Left ventricle myocardium superior (tissue), 1 donor: ENCODE results near the gene SOBP. TPM values are rescaled to one million over a fixed set of nuclear protein-coding genes. Genes with fewer than 3 reads are reported as not detected.

Experiments used
- ATAC-seq: fragments of 200-7000 bp; cut with Tn5 transposase; one replicate; pipeline ENCODE4 v1.9.1; 2020; ENCODE audit warnings: mild to moderate bottlenecking, moderate library complexity
- DNase-seq: peaks from one replicate; pipeline ENCODE4 v3.0.0-alpha.2; 2020
- intact Hi-C: fragments of 100-400 bp; cut with micrococcal nuclease; formaldehyde crosslinking; loops from one replicate; pipeline ENCODE4 v1.11.0; 2022
- total RNA-seq: library from RNA; stranded (reverse); fragmentation: NEBNext Ultra II Directional; extraction: Animal tissue kit (Norgen Biotek cat#: 25700); gene quantifications from one replicate; pipeline ENCODE4 v1.2.1, GENCODE V29; 2021
- donor health status: DM: no; HTN: yes; CAD: no; lungs with severe emphysema.

SOBP gene
- total RNA-seq, 1 donor from 2014 or later, result 15.3 TPM

- intact Hi-C loops, result no loop called here
- no peak for DNase-seq
- ATAC-seq, result no peak
These were observed 10.7 kb upstream of the SOBP start for GRCh38 chr6:107479089-107479690.

GRCh38 chr6:107485157-107485556 is 4.8 kb upstream of the SOBP start:
- ATAC-seq (no peak), DNase-seq (no peak)
- intact Hi-C loops, result no loop called here

- ATAC-seq, result no peak
- intact Hi-C loops, result no loop called here
- DNase-seq, result peak; percentile 33
These were observed 1.6 kb upstream of the SOBP start for GRCh38 chr6:107488174-107488874.

GRCh38 chr6:107488875-107489635 is 862 bp upstream of the SOBP start:
- intact Hi-C loops, result no loop called here
- peak; percentile 66 for DNase-seq
- ATAC-seq, result peak; percentile 42

- intact Hi-C loops, result loop anchor here (5.0 kb wide), 1 partner anchor 167 kb away; no protein-coding TSS in a partner anchor
- peak; percentile 41 for DNase-seq
- ATAC-seq, result no peak
These were observed 735 bp downstream of the SOBP start for GRCh38 chr6:107490566-107491137.

GRCh38 chr6:107491138-107491609 is 1.3 kb downstream of the SOBP start:
- peak; percentile 91 for DNase-seq
- ATAC-seq, result peak; percentile 62
- intact Hi-C loops, result loop anchor here (5.0 kb wide), 1 partner anchor 166 kb away; no protein-coding TSS in a partner anchor

GRCh38 chr6:107491760-107492660 is 2.1 kb downstream of the SOBP start:
- DNase-seq (peak; percentile 74), ATAC-seq (peak; percentile 51)
- intact Hi-C loops, result loop anchor here (5.0 kb wide), 1 partner anchor 165 kb away; no protein-coding TSS in a partner anchor

GRCh38 chr6:107493158-107494057 is 3.5 kb downstream of the SOBP start:
- ATAC-seq, result peak; percentile 29
- no peak for DNase-seq

GRCh38 chr6:107495196-107495643 is 5.3 kb downstream of the SOBP start:
- DNase-seq, result peak; percentile 44
- intact Hi-C loops, result no loop called here
- peak; percentile 12 for ATAC-seq

More at GRCh38 chr6:107493158-107494057, 3.5 kb downstream of the SOBP start:
- intact Hi-C loops, result loop anchor here (5.0 kb wide), 1 partner anchor 164 kb away; no protein-coding TSS in a partner anchor

- DNase-seq (no peak), ATAC-seq (peak; percentile 24)
- intact Hi-C loops, result no loop called here
These were observed 6.1 kb downstream of the SOBP start for GRCh38 chr6:107495971-107496370.

GRCh38 chr6:107496892-107497684 is 7.2 kb downstream of the SOBP start:
- intact Hi-C loops, result no loop called here
- no peak for ATAC-seq
- DNase-seq, result no peak

- no peak for DNase-seq
- no peak for ATAC-seq
- intact Hi-C loops, result no loop called here
These were observed 14.5 kb downstream of the SOBP start for GRCh38 chr6:107504270-107505026.

GRCh38 chr6:107506145-107506544 is 16.2 kb downstream of the SOBP start:
- ATAC-seq (no peak), DNase-seq (no peak)
- intact Hi-C loops, result no loop called here

- ATAC-seq (no peak), DNase-seq (no peak)
- intact Hi-C loops, result no loop called here
These were observed 19.6 kb downstream of the SOBP start for GRCh38 chr6:107509506-107509905.

GRCh38 chr6:107510108-107510507 is 20.2 kb downstream of the SOBP start:
- intact Hi-C loops, result no loop called here
- ATAC-seq, result no peak

GRCh38 chr6:107511511-107511993 is 21.6 kb downstream of the SOBP start:
- intact Hi-C loops, result no loop called here
- ATAC-seq (peak; percentile 98), DNase-seq (peak; percentile 86)

More at GRCh38 chr6:107510108-107510507, 20.2 kb downstream of the SOBP start:
- no peak for DNase-seq
